Right lung (tissue), 5 donors: Measurements from ENCODE around the gene SLC27A1. TPM values are rescaled to one million over a fixed set of nuclear protein-coding genes. Genes with fewer than 3 reads are reported as not detected.
A peak's percentile ranks its signal among the peaks of the same experiment; 100 is the strongest.
"Not testable (repeated sequence)": the region's sequence is repeated elsewhere in the genome, so short reads cannot be mapped to it uniquely, and the experiment has no call there.

Experiments
- DNase-seq, 2 donors: peaks; one replicate each; pipeline ENCODE4 v3.0.0-alpha.2; 2013
- polyA plus RNA-seq, 5 donors: library from polyadenylated mRNA; unstranded; fragments of 120-200 nt; gene quantifications; one replicate each; pipeline versions ENCODE4 v1.2.1 to v1.2.3, GENCODE V29; 2013; ENCODE audit warnings: inconsistent platforms in 1 of 5, low replicate concordance in 1 of 5; ENCODE audit not compliant: insufficient read length in 5 of 5, insufficient read depth in 1 of 5

The SLC27A1 gene
- polyA plus RNA-seq, 5 donors = 17.0 to 28.4 (median 25.1) TPM

DNA sequence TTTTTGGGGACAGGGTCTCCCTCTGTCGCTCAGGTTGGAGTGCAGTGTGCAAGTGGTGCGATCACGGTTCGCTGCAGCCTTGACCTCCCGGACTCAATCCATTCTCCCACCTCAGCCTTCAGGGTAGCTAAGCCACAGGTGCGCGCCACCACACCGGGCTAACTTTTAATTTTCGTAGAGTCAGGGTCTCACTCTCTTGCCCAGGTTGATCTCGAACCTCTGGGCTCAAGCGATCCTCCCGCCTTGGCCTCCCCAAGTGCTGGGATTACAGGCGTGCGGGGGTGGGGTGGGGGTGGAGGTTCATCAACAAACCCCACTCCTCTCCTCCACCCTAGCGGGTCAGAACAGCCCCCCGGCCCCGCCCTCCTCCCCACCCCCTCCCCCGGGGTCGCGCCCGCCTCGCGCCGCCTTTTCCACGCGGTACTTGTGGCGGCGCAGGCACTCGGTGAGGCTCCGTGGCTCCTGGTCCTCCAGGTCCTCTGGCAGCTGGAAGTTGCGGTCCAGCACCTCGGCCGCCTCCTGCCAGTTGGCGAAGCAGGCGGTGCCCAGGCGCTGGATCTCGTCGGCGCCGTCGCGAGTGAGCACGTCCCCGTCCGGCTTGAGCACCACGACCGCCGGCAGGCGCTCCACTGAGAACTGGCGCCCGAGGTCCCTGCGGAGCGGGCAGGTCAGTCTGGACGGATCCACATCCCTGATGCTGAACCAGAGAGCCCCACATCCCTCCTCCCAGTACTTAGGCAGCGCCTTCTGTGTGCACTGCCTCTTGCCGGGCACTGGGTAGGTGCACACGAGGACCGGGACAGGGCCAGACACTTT, 14.8 kb upstream of the SLC27A1 start:
- no peak for DNase-seq

DNA sequence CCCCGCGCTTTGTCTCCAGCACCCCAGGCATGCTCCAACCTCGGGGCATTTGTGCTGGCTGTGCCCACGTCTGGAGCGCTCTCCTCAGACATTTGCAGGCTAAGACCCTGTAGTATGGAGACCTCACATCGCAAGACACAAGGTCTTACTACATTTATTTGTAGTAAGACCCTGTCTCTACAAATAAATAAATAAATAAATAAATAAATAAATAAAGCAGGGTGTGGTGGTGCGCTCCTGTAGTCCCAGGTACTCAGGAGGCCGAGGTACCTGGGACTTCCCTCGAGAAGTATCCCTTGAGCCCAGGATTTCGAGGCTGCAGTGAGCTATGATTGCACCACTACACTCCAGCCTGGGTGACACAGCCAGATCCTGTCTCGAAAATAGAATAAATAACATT, 14.2 kb upstream of the SLC27A1 start:
- DNase-seq = no peak

DNA sequence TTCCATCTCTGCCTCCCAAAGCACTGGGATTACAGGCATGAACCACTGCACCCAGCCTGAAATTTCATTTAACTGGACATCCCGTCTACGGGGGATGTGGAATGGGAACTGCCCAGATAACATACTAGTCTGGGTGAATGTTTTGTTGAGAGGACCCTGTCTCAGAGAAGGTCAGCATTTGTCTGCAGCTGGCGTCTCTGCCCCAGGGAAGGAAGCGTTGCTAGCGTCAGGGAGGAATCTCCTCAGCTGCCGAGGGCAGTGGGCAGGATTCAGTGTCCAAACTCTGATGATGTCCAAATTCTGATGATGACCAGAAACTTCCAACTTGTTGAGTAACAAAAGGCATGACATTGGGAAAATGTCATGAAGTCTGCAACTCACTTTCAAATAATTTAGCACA, 12.7 kb upstream of the SLC27A1 start:
- no peak for DNase-seq

DNA sequence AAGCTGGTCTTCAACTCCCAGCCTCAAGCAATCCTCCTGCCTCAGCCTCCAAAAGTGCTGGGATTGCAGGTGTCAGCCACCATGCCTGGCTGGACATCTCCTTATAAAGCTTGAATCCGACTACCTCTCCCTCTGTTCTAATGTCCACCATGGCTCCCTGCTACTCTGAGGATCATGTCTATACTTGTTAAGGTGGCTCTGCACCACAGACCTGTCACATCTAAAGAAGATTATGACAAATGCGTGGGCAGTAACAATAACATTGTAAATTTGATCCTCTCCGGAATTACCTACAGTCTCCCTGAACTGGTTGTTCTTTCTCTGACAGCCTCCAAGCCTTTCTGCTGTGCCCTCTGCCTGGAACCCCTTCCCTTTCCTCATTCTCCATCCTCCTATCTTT, 11.4 kb upstream of the SLC27A1 start:
- no peak for DNase-seq

DNA sequence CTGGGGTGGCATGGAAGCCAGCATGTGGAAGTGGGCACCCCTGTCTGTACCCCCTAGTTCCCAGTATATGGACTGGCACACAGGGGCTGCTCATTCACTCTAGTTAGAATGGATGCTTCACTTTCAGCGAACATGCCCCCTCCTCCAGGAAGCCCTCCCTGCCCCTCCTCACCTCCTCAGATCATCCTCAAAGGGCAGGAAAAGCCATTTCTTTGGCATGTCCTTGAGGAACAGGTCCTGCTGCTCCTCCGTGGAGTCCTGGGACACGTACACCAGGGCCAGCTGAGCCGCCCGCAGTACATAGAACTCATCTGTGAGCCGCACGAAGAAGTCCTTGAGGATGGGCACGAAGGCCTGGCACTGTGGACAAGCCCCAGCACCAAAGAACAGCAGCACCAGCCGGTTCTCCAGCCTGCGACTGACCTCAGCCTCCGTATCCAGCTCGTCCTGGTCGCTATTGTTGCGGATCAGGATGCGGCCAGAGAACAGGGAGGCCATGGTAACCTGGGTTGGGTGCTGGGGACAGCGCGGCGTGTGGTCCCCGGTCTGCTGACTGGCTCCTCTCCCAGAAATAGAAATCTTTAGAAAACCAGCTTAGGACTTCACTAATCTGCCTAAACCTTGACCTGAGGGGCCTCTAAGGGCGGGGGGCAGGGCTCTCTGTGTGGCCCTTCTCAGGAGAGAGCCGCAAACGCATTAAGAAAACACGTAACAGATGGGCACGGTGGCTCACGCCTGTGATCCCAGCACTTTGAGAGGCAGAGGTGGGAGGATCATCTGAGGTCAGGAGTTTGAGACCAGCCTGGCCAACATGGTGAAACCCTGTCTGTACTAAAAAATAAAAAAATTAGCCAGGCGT, 9.7 kb upstream of the SLC27A1 start, which contains the start of gene NXNL1:
TSS of gene NXNL1 (minus strand) at position 555 of the 859 bp plus-strand sequence. CDS start at position 498, 57 bp downstream.
- no peak for DNase-seq

DNA sequence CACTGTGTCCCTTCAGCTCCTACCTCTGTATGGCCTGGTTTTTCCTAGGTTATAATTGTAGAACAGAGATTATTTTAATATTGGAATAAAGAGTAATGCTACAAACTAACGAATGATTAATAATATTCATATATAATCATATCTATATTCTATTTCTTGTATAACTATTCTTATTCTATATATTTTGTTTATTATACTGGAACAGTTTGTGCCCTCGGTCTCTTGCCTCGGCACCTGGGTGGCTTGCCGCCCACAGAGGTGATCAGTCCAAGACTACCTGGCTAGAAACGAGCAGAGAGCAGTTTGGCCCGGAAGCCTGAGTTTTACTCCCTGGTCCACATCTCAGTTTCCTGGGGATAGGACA, 3.9 kb upstream of the SLC27A1 start:
- DNase-seq = no peak

DNA sequence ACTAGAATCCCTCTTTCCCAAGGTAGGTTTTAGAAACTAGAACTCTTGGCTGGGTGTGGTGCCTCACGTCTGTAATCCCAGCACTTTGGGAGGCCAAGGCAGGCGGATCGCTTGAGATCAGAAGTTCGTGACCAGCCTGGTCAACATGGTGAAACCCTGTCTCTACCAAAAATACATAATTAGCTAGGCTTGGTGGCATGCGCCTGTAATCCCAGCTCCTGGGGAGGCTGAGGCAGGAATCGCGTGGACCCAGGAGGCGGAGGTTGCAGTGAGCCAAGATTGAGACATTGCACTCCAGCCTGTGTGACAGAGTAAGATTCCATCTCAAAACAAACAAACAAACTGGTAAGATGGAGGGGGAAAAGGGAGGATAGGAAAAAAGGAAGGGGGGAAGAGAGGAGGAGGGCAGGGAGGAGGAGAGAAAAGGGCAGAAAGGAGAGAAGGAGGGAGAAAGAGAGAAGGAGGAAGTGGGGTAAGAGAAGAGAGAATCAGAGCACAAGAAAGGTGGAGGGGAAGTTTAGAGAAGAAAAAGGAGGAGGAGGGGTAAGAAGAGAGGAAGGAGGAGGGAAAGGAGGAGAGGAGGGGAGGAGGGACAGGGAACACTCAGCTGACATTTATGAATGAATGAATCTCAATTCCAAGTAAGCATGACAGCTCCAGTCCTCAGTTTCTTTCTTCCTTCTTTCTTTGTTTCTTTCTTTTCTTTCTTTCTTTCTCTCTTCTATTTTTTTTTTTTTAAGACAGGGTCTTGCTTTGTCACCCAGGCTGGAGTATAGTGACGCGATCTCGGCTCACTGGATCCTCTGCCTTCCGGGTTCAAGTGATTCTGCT, 2.6 kb upstream of the SLC27A1 start:
- no peak for DNase-seq

DNA sequence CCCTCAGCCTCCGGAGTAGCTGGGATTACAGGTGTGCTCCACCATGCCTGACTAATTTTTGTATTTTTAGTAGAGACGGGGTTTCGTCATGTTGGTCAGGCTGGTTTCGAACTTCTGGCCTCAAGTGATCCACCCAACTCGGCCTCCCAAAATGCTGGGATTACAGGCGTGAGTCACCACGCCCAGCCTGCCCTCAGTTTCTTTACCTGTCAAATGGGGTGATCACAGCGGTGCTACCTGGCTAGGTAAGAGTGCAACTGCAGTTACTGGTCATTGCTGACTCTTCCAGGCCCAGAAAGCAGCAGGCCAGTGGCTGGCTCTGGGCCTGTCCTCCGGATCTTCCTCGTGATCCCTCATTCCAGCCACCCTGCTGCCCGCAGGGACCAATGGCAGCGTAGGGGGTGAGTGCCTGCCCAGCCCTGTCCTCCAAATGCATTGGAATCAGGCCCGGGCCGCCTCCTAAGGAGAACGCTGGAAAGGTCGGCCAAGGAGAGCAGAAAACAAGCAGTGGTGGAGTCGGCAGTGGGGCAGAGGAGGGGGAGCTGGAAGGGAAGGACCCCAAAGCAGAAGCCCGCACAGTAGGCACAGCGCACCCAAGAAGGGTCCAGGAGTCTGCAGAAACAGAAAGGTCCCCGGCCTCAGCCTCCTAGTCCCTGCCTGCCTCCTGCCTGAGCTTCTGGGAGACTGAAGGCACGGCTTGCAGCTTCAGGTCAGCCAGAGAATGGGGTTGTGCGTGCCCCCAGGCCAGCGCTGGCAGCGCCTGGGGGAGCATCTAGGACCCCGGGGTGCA, 1.8 kb upstream of the SLC27A1 start:
- no peak for DNase-seq

DNA sequence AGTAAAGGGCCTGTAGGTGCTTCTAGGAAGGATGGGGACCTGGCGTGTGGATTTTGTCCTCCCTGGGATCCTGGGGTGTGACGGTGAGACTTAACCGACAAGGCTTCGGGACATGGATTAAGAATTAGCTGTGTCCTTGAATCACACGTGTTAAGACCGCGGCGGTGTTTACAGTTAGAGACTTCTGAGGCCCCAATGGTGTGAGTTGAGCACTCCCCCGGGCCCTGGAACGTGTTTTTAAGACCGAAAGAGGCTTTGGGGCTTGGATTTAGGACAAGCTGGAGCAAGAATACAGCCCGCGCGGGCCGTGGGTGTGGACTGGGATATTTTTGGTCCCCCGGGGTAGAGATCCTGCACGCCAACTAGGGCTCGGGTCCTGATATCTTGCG, 1.2 kb upstream of the SLC27A1 start:
- DNase-seq = no peak

DNA sequence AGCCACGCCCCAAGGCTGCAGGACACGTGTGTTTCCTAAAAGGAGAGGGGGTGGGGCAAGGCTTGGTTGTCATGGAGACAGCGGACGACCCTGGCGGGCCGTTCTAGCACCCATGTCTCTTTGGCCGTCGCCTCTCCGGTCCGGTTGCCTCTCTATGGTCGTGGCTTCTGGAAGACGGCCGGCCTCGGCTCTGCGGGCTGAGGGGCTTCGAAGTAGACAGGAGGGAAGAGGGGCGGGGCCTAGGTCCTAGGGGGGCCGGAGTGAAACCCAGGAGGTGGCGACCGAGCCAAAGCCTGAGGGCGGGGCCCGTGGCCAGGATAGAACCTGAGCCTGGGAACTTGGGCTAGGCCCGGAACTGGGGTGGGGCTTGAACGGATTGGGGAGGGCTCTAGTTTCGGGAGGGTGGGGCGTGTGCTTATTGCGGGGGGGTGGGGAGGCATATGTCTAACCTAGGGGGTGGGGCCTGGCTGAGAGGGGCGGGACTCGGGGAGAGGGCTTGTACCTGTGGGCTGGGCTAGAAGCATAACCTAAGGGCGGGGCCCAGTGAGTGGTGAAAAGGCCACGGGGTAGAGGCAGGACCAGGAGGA, 750 bp upstream of the SLC27A1 start:
- peak; percentile 93 to 96 for DNase-seq

DNA sequence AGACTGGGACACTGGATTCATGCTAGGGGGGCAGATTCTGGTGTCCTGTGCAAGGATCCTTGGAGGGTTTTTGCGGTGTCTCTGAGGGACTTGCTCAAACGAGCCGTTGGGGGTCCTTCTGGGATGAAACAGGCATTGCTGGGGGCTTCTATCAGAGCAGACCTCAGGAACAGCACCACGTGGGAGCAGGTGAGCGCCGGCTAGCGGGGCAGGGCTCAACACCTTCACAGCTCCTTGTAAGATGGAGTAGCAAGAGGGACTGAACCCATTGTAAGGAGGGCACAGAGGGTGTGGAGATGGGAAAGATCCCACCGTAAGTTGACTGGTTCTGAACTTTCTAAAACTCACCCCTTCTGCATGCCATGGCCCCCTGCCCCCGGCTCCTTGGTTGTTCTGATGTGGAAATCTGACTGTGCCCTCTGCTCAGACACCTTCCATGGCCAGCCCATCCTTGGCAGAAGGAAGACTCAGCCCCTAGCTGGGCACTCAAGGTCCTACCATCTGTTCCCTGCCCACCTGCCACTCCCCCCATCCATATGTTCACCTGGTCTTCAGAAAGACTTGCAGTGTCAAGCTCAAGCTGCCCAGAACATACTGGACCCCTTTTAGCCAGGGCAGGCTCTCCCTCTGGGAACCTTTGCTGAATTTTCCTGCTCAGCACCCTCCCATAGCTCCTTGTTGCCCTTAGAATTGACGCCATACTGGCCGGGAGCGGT, 1.2 kb downstream of the SLC27A1 start:
- no peak for DNase-seq

DNA sequence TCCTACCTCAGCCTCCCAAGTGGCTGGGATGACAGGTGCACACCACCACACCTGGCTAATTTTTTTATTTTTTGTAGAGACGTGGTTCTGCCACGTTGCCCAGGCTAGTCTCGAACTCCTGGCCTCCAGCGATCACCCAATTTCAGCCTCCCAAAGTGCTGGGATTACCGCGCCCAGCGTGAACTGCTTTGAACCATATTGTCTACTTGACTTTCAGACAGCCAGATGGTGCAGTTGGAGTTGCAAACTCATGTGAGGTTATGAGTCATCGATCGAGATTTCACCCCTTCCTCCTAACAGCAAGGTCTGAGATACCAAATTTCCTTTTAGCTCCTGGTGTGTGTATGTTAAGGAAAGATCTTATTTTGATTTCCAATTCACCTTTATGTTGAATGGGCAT, 2.7 kb downstream of the SLC27A1 start:
- no peak for DNase-seq

DNA sequence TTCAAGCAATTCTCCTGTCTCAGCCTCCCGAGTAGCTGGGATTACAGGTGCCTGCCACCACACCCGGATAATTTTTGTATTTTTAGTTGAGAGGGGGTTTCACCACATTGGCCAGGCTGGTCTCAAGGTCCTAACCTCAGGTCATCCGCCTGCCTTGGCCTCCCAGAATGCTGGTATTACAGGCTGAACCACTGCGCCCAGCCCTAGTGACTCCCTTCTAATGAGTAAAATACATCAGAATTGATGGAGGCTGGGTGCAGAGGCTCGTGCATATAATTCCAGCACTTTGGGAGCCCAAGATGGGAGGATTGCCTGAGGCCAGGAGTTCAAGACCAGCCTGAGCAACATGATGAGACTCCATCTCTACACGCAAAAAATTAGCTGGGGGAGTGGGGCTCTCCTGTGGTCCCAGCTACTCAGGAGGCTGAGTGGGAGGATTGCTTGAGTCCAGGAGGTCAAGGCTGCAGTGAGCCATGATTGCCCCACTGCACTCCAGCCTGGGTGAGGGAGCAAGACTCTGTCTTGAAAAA, 4.8 kb downstream of the SLC27A1 start:
- DNase-seq = not testable (repeated sequence)

DNA sequence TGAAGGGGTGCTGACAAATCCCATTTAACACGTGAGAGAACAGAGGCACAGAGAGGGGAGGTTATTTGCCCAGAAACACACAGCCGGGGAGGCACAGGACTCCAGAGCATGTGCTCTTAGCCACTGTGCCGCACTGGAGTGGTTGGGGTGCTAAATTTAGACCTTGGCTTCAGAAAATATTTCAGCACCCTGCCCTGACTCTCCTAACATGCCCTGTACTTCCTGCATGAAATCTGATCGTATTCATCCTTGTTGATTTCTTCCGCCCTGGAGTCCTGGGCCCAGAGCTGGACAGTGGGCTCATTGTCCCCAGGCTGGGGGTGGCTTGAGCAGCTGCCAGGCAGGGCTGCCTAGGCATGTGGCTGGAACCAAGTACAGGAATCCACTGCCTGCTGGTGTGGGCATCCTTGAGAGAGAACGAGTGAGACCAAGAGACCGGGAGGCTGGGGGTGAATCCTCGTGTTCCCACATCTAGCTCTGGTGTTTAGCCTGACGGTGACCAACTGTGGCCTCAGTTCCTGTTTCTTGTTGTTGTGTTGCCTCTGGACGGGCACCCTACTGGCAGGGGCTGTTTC, 5.3 kb downstream of the SLC27A1 start:
- DNase-seq = peak in 1 of 2 donors; percentile 51

DNA sequence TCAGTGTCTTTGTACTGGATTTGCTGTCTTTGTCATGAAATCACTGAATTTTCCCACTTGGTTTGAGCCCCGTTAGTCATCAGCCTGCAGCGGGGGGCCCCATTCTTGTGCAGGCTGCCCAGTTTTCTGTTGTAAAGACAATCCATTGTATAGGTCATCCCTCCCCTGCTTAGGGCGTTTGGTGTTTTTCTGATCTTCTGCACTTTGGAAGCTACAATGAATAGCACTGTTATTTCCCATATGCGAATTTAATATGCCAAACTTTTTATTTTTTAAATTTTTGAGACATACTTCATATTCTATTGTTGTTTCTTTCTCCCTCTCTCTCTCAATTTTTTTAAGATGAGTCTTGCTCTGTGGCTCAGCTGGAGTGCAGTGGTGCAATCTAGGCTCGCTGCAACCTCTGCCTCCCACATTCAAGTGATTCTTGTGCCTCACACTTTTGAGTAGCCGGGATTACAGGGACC, 9.0 kb downstream of the SLC27A1 start:
- no peak for DNase-seq

DNA sequence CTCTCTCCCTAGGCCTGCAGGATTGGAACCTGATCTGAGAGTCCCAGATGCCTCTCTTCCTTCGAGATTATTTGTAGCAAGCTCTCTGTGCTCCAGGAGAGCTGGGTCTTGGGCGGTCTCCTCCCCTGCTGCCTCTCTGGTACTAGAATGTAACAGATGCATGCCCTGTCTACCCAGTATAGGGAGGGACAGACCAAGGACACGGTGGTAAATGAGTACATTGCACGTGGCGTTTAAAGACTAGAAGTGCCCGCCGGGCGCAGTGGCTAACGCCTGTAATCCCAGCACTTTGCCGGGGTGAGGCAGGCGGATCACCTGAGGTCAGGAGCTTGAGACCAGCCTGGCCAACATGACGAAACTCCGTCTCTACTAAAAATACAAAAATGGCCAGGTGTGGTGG, 11.7 kb downstream of the SLC27A1 start:
- no peak for DNase-seq

DNA sequence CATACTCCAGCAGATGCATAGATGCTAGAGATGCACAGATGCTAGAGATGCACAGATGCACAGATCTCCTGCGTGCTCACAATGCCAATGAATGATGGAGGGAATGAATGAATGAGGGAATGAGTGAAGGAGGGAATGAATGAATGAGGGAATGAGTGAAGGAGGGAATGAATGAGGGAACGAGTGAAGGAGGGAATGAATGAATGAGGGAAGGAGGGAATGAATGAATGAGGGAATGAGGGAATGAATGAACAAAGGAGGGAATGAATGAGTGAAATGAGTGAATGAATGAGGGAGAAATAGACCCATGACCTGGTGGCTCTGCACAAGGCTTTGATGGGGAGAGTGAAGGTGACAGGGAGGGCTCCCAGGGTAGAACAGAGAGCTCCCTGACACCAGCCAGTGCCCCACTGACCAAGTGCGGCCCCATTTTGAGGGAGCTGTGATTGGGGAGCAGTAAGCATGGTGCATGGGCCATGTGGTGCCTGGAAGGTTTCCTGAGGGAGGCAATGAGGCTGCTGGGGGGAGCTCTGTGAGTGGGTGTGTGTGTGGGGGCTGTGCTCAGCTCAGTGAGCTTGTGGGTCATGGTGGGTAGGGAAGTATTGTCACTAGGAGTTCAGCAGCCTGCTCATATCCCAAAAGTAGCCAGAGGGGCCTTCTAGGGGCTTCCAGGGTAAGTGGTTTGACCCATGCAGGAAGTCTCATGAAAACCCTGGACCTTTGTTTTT, 12.7 kb downstream of the SLC27A1 start:
- no peak for DNase-seq

DNA sequence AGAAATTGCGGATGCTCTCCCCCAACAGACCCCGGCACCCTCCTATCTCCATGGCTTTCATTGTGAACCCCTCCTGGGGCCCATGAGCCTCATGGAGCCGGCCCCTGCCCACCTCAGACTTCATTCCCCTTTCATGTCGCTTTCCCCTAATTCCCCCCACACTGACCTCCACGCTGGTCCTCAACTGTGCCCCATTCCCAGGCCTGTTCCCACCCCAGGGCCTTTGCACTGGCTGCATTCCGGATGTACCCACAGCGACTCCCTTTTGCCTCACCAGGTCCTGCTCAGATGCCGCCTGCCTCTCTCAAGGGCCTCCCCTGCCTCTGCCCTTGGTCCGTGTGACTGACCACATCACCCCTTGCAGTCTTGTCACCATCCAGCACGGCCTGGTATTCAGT, 13.3 kb downstream of the SLC27A1 start:
- DNase-seq = no peak
